Tibial nerve (tissue), 3 donors: ENCODE results near the gene HCK.

Experiments used
- POLR2A ChIP-seq, 2 donors: fragments of 450-650 bp; IDR thresholded peaks; one replicate each; pipeline ENCODE4 v1.6.1; 2017; ENCODE audit warnings: antibody characterized with exemption in 2 of 2, mild to moderate bottlenecking in 2 of 2, moderate library complexity in 2 of 2
- TF ChIP-seq, protein P1 (sequence below), 5 experiments: fragments of 200-600 bp in 3 of 5; fragments of 450-650 bp in 2 of 5; sonication (generic) in 3 of 5; IDR thresholded peaks; one replicate each; pipeline ENCODE4 v1.5.1; 2016 to 2019; ENCODE audit warnings: antibody characterized with exemption in 5 of 5, mild to moderate bottlenecking in 3 of 5, moderate library complexity in 2 of 5

DNA sequence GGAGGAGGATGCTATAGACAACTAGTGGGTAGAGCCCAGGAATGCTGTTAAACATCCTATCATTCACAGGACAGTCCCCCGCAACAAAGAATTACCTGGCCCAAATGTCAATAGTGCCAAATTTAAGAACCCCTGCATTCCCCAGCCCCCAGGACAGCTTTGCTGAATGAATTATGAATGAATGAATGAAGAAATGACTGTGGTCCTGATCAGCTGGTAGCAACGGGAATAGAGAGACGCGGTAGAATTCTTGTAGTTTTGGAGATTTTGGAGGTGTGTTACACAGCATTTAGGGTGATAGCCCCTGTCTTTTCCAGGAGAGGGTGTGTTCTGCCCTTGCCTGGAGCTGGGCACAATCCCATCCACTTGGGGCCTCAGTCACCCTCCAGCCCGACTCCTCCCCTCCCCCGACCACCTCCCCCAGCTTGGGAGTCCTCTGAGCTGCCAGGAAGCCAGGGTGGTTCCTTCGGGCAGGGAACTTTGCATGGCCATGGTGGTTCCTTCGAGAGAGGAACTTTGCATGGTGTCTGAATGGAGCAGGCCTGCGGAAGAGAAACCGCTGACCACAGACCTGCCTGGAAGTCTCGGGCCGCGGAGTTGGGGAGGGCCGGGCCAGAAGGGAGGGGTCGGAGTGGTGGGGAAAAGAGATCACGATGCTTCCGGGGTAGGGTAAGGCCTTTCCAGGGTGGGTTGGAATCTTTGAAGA lies 1.0 kb upstream of the HCK start:
- TF ChIP-seq POLR2A (IDR thresholded peaks at IDR 0.05), result no peak
- TF ChIP-seq, protein P1, sequence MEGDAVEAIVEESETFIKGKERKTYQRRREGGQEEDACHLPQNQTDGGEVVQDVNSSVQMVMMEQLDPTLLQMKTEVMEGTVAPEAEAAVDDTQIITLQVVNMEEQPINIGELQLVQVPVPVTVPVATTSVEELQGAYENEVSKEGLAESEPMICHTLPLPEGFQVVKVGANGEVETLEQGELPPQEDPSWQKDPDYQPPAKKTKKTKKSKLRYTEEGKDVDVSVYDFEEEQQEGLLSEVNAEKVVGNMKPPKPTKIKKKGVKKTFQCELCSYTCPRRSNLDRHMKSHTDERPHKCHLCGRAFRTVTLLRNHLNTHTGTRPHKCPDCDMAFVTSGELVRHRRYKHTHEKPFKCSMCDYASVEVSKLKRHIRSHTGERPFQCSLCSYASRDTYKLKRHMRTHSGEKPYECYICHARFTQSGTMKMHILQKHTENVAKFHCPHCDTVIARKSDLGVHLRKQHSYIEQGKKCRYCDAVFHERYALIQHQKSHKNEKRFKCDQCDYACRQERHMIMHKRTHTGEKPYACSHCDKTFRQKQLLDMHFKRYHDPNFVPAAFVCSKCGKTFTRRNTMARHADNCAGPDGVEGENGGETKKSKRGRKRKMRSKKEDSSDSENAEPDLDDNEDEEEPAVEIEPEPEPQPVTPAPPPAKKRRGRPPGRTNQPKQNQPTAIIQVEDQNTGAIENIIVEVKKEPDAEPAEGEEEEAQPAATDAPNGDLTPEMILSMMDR (IDR thresholded peaks at IDR 0.05), result no peak
